EL (cell line): ENCODE results near the gene ZNF813.
A peak's percentile ranks its signal among the peaks of the same experiment; 100 is the strongest.
"Not testable (repeated sequence)": the region's sequence is repeated elsewhere in the genome, so short reads cannot be mapped to it uniquely, and the experiment has no call there.

ENCODE experiments used
- DNase-seq: peaks from one replicate; pipeline ENCODE4 v3.0.0-alpha.2; 2016

Gene ZNF813

DNA sequence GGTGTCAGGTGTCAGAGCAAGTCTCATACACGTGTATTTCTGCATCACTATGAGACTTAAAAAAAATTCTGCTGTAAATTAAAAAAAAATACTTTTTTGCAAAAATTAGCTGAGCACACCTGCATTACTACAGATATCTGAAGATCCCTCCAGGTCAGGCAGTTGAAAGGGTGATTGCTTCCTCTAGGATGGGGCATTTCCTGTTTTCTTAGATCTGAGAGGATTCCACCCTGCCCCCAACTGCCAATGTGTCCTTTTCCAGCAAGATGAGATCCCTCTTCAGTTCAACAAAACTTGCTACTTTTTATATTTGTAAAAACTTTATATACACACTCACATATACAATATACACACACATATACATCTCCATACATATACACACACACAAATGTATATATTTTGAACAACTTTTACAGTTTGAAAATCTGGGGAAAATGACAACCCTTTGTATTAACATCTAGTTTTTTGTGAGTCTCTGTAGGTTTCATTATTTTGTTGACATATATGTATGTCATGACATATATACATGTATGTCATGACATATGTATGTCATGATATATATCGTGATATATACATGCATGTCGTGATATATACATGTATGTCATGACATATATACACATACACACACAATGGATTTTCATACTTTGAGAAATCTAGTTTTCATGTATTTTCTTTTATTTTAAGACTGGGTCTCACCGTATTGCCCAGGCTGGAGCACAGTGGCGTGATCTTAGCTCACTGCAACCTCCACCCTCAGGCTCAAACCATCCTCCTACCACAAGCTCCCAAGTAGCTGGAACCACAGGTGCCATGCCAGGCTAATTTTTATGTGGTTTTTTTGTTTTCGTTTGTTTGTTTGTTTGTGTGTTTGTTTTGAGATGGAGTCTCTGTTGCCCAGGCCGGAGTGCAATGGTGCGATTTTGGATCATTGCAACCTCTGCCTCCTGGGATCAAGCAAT is 17.8 kb downstream of the ZNF813 start:
- no peak for DNase-seq

GRCh38 chr19:53492153-53492552 is 24.6 kb downstream of the ZNF813 start:
- no peak for DNase-seq

DNA sequence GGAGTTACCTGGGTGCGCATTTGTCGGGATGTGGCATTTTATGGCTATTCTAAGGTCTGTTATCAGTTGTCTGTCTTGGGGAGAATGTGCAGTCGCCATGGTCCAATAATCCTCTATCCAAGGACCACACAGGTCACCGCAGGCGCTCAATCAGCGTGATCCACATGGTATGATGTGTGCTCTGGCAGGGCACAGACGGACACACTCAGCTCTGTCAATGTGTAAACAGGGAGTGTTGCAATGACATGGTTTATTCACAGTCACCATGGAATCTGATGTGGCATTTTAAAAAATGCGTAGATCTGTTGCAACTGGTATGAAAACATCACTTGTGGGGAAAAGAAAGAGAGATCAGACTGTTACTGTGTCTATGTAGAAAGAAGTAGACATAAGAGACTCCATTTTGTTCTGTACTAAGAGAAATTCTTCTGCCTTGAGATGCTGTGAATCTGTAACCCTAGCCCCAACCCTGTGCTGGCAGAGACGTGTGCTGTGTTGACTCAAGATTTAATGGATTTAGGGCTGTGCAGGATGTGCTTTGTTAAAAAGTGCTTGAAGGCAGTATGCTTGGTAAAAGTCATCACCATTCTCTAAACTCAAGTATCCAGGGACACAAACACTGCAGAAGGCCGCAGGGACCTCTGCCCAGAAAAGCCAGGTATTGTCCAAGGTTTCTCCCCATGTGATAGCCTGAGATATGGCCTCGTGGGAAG is 29.9 kb downstream of the ZNF813 start:
- not testable (repeated sequence) for DNase-seq

DNA sequence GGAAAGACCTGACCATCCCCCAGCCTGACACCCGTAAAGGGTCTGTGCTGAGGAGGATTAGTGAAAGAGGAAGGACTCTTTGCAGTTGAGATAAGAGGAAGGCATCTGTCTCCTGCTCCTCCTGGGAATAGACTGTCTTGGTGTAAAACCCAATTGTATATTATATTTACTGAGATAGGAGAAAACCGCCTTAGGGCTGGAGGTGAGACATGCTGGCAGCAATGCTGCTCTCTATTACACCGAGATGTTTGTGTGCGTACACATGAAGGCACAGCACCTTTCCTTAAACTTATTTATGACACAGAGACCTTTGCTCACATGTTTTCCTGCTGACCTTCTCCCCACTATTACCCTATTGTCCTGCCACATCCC is 30.5 kb downstream of the ZNF813 start:
- not testable (repeated sequence) for DNase-seq

DNA sequence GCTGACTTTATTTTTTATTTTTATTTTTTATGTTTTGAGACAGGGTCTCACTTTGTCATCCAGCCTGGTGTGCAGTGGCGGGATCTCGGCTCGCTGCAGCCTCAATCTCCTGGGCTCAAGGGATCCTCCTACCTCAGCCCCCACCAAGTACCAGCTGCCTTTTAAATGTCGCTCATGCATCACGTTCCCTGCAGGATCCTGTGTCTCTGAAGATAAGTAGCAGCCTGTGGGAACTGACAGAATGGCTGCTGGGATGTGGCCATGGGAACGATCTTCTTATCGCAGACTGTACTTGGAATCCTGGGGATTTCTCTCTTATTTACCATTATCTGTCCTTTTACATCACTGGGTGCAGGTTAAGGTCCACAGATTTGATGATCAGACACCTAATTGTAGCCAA is 35.6 kb downstream of the ZNF813 start:
- DNase-seq: not testable (repeated sequence)

GRCh38 chr19:53503671-53504364 is 36.3 kb downstream of the ZNF813 start:
- DNase-seq: not testable (repeated sequence)

GRCh38 chr19:53504365-53504703 is 36.8 kb downstream of the ZNF813 start:
- not testable (repeated sequence) for DNase-seq

DNA sequence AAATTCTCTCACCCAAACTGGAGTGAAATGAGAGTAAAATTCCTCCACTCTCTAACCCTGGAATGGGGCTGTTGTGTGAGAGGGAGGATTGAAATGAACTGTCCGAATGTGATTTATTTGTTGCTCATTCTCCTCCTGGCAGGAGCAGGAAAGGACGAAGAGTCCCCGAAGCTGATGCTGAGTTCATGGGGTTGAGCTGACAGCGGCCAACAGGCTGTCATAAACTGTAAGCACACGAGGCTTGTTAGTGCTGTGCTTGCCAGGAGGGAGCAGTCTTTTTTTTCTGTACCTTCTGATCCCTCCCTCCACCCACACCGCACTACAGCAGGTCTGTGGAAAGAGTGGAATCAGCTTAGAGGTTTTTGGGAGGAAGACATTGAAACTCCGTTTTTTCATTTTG is 37.4 kb downstream of the ZNF813 start:
- DNase-seq: no peak

GRCh38 chr19:53506728-53507127 is 39.2 kb downstream of the ZNF813 start:
- no peak for DNase-seq

GRCh38 chr19:53507523-53508442 is 40.2 kb downstream of the ZNF813 start:
- DNase-seq: no peak

- DNase-seq: no peak
Observed at GRCh38 chr19:53509443-53509842, 41.9 kb downstream of the ZNF813 start.

GRCh38 chr19:53509845-53510244 is 42.3 kb downstream of the ZNF813 start:
- DNase-seq: no peak

- no peak for DNase-seq
Observed at GRCh38 chr19:53511357-53511756, 43.8 kb downstream of the ZNF813 start.

DNA sequence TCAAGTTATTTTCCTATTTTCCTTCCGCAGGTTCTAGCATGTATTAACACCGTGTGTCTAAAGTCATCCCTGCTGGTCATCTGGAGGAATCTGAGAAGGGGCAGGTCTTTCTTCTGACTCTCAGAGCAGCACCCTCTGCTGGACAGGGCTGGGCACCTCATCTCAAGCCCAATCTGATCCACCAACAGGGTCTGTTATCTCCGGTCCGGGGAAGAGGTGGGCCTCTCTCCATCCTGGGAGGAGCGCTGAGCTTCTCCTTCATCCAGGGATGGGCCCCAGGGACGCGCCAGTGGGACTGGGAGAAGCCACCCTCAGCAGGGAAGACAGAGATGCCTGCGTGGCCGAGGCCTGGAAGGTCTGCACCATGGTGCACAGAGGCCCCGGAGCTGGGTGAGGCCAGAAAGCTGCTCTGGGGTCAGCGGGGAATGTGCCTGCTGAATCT is 44.4 kb downstream of the ZNF813 start:
- DNase-seq: peak; percentile 58

DNA sequence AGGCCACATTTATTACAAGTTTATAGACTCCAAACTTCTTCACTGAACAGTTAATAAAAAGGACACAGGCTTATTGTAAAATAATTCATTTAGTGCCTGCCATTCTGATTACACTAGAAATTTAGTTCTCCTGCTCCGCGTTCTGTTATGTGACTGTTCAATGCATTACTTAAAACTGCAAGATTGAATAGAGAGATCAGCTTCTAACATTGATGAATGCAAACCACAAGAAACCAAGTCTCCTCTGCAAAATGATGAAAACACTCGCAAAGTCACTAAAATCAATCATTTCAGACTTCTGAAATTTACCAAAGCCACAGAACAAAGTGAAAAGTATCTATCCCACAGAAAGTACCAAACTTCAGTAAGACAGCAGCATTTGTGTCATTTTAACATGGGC is 47.5 kb downstream of the ZNF813 start:
- not testable (repeated sequence) for DNase-seq

DNA sequence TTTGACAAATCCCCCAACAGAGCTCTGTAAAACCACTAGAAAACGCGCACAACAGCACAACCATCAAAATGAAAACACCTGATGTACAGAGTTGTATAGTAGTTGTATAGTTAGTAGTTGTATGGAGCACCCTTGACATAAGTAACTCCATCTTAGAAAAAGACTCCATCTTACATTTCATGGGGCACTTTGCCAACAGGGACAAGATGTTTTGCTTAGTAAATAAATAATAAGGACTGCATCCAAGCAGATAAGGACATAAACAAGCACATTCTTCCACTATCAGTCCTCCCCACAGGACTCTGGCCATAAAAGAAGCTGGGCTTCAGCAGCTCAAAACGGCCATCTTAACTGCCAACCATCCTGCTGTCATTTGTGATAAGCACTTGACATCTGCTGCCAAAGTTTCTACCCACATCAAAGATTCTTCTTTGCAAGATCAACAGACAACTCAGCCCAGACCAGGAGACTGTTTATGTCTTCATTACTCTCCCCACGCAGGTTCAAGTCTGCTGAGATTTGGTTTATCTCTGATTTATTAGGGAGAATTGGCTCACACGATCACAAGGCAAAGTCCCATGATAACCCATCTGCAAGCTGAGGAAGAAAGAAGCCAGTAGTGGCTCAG is 49.7 kb downstream of the ZNF813 start:
- no peak for DNase-seq

- DNase-seq: no peak
Observed at GRCh38 chr19:53518121-53518520, 50.6 kb downstream of the ZNF813 start.

DNA sequence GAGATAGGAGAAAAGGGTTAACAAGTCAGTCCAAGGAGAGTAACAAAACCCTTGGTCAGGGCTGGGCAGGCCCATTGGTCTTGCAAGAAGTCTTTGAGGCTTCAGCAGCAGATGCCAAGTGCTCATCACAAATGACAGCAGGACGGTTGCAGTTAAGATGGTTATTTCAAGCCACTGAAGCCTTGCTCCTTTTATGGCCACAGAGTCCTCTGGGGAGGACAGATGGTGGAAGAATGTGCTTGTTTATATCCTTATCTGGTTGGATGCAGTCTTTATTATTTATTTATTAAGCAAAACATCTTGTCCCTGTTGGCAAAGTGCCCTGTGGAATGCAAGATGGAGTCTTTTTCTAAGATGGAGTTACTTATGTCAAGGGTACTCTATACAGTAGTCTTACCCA is 51.2 kb downstream of the ZNF813 start:
- no peak for DNase-seq

DNA sequence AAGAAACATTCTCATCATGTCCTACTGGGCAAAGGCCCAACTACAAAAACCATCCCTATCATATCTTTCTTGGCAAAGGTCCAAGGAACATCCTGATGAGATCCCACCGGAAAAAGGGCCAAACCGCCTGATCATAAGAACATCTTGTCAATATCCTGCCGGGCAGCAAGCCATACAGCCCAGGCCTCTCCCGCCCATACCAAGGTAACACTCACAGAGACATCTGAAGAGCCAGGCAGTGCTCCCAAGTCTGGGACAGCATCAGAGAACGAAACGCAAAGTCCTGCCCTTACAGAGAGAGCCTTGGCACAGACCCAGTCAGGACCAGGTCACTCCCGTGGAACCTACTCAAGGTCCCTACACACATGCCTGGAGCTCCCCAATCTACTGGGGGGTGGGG is 51.9 kb downstream of the ZNF813 start:
- no peak for DNase-seq

GRCh38 chr19:53520163-53520546 is 52.6 kb downstream of the ZNF813 start:
- DNase-seq: no peak

DNA sequence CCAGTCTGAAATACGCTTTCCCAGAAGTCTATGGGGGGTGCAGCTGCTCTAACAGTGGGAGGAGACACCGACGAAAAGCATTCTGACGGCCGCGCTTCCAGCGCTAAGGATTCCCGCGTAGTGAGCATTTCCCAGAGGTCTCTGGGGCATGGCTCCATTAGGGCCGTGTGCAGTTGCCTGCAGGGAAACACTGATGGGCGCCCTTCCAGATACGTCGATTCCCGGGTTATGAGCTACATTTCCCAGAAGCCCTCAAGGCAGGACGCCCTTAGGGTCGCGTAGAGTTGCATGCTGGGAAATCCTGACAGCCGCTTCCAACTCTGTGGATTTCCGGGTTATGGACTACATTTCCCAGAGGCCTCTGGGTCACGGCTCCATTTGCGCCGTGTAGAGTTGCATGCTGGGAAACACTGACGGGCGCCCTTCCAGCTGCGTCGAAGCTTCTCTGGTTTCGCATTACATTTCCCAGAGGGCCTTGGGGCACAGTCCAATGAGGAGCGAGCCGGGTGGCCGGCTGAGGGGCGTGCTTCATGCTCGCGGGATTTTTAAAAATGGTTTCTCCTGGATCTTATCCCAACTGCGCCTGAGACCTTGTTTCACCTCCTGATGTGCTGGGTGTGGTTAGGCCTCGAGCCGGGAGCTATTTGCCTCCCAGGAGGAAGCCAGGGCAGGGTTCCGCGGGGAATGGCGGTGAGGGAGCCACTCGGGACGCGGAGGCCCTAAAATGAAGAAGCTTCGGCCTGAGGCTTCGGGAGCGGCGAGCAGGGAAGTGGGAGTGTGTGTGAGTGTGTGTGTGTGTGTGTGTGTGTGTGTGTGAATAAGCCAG is 53.2 kb downstream of the ZNF813 start:
- peak; percentile 99 for DNase-seq
